Fibroblast of skin of right quadriceps (primary cell): ENCODE data around the gene LTA.

Experiments
- DNase-seq: peaks from one replicate; pipeline ENCODE4 v3.0.0-alpha.2; 2013

The LTA gene

GRCh38 chr6:31543639-31544038 is 28.4 kb upstream of the LTA start:
- DNase-seq: no peak

GRCh38 chr6:31544676-31545075 is 27.4 kb upstream of the LTA start:
- no peak for DNase-seq

GRCh38 chr6:31545291-31545690 is 26.8 kb upstream of the LTA start:
- no peak for DNase-seq

- peak; percentile 93 for DNase-seq
These were observed 25.6 kb upstream of the LTA start, which contains the start of gene ATP6V1G2 for GRCh38 chr6:31546339-31546957. TSS of gene ATP6V1G2 (minus strand) at chr6:31546608. CDS start at chr6:31546559, 49 bp downstream.

- DNase-seq: peak; percentile 98
These were observed 24.9 kb upstream of the LTA start, which contains the start of gene NFKBIL1 for GRCh38 chr6:31546958-31547726. TSS of gene NFKBIL1 (plus strand) at chr6:31547608. CDS start at chr6:31547695, 87 bp downstream.

- DNase-seq: no peak
These were observed 24.2 kb upstream of the LTA start for GRCh38 chr6:31547727-31548543.

- no peak for DNase-seq
These were observed 23.6 kb upstream of the LTA start for GRCh38 chr6:31548544-31548873.

GRCh38 chr6:31551371-31551770 is 20.7 kb upstream of the LTA start:
- DNase-seq: peak; percentile 35

GRCh38 chr6:31556307-31556706 is 15.8 kb upstream of the LTA start:
- no peak for DNase-seq

GRCh38 chr6:31557443-31558317 is 14.4 kb upstream of the LTA start:
- no peak for DNase-seq

- no peak for DNase-seq
These were observed 13.8 kb upstream of the LTA start for GRCh38 chr6:31558318-31558625.

- peak; percentile 62 for DNase-seq
These were observed 13.2 kb upstream of the LTA start for GRCh38 chr6:31558631-31559500.

GRCh38 chr6:31559606-31559957 is 12.5 kb upstream of the LTA start:
- no peak for DNase-seq

GRCh38 chr6:31559958-31560696 is 12.0 kb upstream of the LTA start:
- DNase-seq: peak; percentile 33

- no peak for DNase-seq
These were observed 11.4 kb upstream of the LTA start for GRCh38 chr6:31560697-31561058.

- no peak for DNase-seq
These were observed 4.3 kb upstream of the LTA start for GRCh38 chr6:31567531-31568370.

- DNase-seq: no peak
These were observed 3.5 kb upstream of the LTA start for GRCh38 chr6:31568537-31568961.

GRCh38 chr6:31569861-31570536 is 2.1 kb upstream of the LTA start:
- DNase-seq: no peak

- DNase-seq: no peak
These were observed 1.4 kb downstream of the LTA start for GRCh38 chr6:31573239-31574105.
